ENCODE data around the gene PDE1A. TPM values are rescaled to one million over a fixed set of nuclear protein-coding genes. Genes with fewer than 3 reads are reported as not detected.

PDE1A gene
- total RNA-seq, 1 donor from 2014 or later = 5.2 TPM

DNA sequence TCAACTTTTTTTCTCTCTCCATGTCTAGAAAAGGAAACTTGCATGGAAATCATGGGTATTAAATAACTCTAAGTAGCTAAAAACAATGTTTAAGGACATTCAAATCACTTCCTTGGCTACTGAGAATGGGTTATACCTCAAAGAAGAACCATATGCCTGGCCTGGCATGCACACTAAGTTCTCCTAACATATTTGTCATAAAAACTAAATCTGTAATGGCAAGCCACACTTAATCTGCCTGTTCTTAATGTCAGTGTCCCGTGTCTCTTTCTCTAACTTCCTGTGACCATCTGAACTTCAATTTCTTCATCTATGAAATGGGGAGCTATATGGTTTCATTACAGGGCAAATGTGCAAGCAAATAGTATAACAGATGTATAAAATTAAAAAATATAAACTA, 11.1 kb downstream of the PDE1A start:
- intact Hi-C loops (cut with DNase I) = no loop called here

DNA sequence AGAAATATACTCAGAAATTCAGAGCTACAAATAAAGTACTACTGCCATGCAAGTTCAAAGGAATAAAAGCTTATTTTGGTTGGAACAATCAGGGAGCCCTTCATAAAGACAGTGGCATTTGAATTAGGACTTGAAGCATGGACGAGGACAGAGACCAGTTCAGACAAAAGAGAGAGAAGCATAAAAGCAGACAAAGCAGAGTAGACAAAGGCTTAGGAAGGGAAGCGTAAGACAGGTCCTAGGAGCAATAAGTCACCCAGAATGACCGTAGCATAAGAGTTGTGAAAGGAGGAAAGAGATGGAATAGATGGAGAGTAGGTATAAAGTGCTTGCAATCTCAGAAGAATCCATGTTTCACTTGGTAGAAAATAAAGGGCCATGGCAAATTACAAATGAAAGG, 14.0 kb downstream of the PDE1A start:
- TF ChIP-seq, protein P1, sequence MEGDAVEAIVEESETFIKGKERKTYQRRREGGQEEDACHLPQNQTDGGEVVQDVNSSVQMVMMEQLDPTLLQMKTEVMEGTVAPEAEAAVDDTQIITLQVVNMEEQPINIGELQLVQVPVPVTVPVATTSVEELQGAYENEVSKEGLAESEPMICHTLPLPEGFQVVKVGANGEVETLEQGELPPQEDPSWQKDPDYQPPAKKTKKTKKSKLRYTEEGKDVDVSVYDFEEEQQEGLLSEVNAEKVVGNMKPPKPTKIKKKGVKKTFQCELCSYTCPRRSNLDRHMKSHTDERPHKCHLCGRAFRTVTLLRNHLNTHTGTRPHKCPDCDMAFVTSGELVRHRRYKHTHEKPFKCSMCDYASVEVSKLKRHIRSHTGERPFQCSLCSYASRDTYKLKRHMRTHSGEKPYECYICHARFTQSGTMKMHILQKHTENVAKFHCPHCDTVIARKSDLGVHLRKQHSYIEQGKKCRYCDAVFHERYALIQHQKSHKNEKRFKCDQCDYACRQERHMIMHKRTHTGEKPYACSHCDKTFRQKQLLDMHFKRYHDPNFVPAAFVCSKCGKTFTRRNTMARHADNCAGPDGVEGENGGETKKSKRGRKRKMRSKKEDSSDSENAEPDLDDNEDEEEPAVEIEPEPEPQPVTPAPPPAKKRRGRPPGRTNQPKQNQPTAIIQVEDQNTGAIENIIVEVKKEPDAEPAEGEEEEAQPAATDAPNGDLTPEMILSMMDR (IDR thresholded peaks at IDR 0.05) = no peak
- DNase-seq (no peak), ATAC-seq (no peak)
- H3K4me3 ChIP-seq = no peak overlapping the region
- H3K36me3 ChIP-seq = no peaks in the 10 kb centered on the region
- H3K4me1 ChIP-seq = no peaks in the 10 kb centered on the region
- H3K9me3 ChIP-seq = no peaks in the 10 kb centered on the region
- H3K27me3 ChIP-seq (ENCODE audit: low read depth) = no peaks in the 10 kb centered on the region
- intact Hi-C loops (cut with DNase I) = no loop called here
- no peak overlapping the region for H3K27ac ChIP-seq

More for the DNA sequence above, 11.1 kb downstream of the PDE1A start:
- Histone ChIP-seq H3K9me3 (no peaks in the 10 kb centered on the region), H3K27ac (no peak overlapping the region), H3K27me3 (ENCODE audit: low read depth) (no peaks in the 10 kb centered on the region), H3K4me3 (no peak overlapping the region), H3K36me3 (no peaks in the 10 kb centered on the region), H3K4me1 (no peaks in the 10 kb centered on the region)
- TF ChIP-seq, protein P1 (IDR thresholded peaks at IDR 0.05) = no peak
- DNase-seq (no peak), ATAC-seq (no peak)

DNA sequence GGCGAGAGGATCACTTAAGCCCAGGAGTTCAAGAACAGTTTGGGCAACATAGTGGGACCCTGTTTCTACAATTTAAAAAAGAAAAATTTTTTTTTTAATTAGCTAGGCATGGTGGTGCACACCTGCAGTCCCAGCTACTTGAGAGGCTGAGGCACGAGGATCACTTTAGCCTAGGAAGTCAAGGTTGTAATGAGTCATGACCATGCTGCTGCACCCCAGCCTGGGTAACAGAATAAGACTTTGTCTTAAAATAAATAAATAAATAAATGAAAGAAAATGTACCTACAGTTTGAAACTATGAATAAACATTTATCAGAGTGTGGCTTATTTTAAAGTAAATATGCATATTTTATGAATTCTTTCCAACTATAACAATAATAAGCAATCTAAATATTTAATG, 16.7 kb downstream of the PDE1A start:
- no peaks in the 10 kb centered on the region for H3K27me3 ChIP-seq (ENCODE audit: low read depth)
- no peak for DNase-seq
- no peaks in the 10 kb centered on the region for H3K9me3 ChIP-seq
- H3K36me3 ChIP-seq = no peaks in the 10 kb centered on the region
- H3K4me3 ChIP-seq = no peak overlapping the region
- intact Hi-C loops (cut with DNase I) = no loop called here
- H3K4me1 ChIP-seq = no peaks in the 10 kb centered on the region
- H3K27ac ChIP-seq = no peak overlapping the region
- ATAC-seq = no peak
- TF ChIP-seq, protein P1 (IDR thresholded peaks at IDR 0.05) = no peak

DNA sequence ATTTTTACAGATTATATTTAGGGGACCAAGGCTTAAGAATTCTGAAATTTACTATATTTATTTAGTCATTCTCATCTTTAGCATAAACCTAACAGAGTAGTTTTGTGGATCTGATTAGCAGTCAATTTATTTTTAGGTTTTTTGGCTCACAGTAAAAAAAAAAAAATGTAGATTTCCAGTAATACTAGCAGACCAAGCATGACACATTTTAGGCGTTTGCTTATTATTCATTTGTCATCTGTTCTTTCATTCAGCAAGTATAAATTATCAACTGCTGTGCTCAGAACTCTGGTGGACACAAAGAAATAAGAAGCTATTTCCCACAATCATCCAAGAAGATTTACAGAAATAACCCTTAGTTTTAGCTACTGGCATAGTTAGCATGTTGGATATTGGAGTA, 20.6 kb downstream of the PDE1A start:
- ATAC-seq (no peak), DNase-seq (no peak)
- Histone ChIP-seq H3K4me3 (no peak overlapping the region), H3K9me3 (no peaks in the 10 kb centered on the region), H3K36me3 (no peaks in the 10 kb centered on the region), H3K27ac (no peak overlapping the region), H3K27me3 (ENCODE audit: low read depth) (no peaks in the 10 kb centered on the region), H3K4me1 (no peaks in the 10 kb centered on the region)
- TF ChIP-seq, protein P1 (IDR thresholded peaks at IDR 0.05) = no peak
- intact Hi-C loops (cut with DNase I) = no loop called here

DNA sequence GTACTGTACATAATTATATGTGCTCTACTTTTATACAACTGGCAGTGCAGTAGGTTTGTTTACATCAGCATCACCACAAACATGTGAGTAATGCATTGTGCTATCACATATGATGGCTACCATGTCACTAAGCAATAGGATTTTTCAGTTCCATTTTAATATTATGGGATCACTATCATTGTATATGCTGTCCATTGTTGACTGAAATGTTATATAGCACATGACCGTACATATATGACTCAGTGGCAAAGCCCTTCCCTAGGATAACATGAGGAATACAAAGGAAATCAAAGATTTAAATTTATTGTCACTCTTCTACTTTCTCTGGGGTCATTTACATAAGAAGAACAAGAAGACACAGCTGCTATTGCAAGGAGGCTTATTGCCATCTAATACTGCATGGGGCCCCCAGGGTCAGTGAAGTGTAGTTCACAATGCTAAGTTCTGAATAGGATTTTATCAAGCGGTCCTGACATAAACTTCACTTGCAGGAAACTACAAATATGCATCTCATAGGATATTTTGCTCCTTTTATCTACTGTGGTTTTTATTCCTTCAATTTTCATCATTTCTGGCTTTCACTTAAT, 21.8 kb downstream of the PDE1A start:
- Histone ChIP-seq H3K36me3 (no peaks in the 10 kb centered on the region), H3K27me3 (ENCODE audit: low read depth) (no peaks in the 10 kb centered on the region), H3K4me1 (no peaks in the 10 kb centered on the region), H3K27ac (no peak overlapping the region), H3K4me3 (no peak overlapping the region), H3K9me3 (no peaks in the 10 kb centered on the region)
- ATAC-seq (no peak), DNase-seq (no peak)
- intact Hi-C loops (cut with DNase I) = no loop called here
- TF ChIP-seq, protein P1 (IDR thresholded peaks at IDR 0.05) = no peak
